Tibial nerve (tissue), 4 donors: ENCODE data around the gene SNRK. TPM values are rescaled to one million over a fixed set of nuclear protein-coding genes. Genes with fewer than 3 reads are reported as not detected.

Experiments used
- DNase-seq, 2 donors: peaks; one replicate each; pipeline ENCODE4 v3.0.0-alpha.2; 2019; ENCODE audit warnings: low spot score in 2 of 2
- H3K27ac ChIP-seq, 4 donors: fragments of 200-600 bp; sonication (generic) in 3 of 4; one replicate each; pipeline ENCODE4 v1.5.1; 2017 to 2019; ENCODE audit warnings: mild to moderate bottlenecking in 1 of 4
- H3K27me3 ChIP-seq, 2 donors: fragments of 200-600 bp; sonication (generic) in 1 of 2; one replicate each; pipeline versions ENCODE4 v1.5.1 to v1.6.0; 2017 to 2019
- H3K36me3 ChIP-seq, 3 donors: fragments of 200-600 bp; sonication (generic); one replicate each; pipeline ENCODE4 v1.5.1; 2018 to 2019
- H3K4me1 ChIP-seq, 4 donors: fragments of 200-600 bp; sonication (generic) in 3 of 4; one replicate each; pipeline ENCODE4 v1.5.1; 2017 to 2019
- H3K4me3 ChIP-seq, 4 donors: fragments of 200-600 bp; sonication (generic) in 3 of 4; one replicate each; pipeline ENCODE4 v1.5.1; 2017 to 2019; ENCODE audit warnings: mild to moderate bottlenecking in 1 of 4, moderate library complexity in 1 of 4
- H3K9me3 ChIP-seq, 4 donors: fragments of 200-600 bp; sonication (generic) in 3 of 4; one replicate each; pipeline ENCODE4 v1.5.1; 2017 to 2019
- CTCF ChIP-seq, 5 experiments: fragments of 200-600 bp in 3 of 5; fragments of 450-650 bp in 2 of 5; sonication (generic) in 3 of 5; IDR thresholded peaks; one replicate each; pipeline ENCODE4 v1.5.1; 2016 to 2019; ENCODE audit warnings: antibody characterized with exemption in 5 of 5, mild to moderate bottlenecking in 3 of 5, moderate library complexity in 2 of 5
- EP300 ChIP-seq, 2 donors: sonication (generic); formaldehyde crosslinking; IDR thresholded peaks; one replicate each; pipeline ENCODE4 v1.6.1; 2017; ENCODE audit warnings: antibody characterized with exemption in 2 of 2, mild to moderate bottlenecking in 1 of 2
- POLR2A ChIP-seq, 2 donors: fragments of 450-650 bp; IDR thresholded peaks; one replicate each; pipeline ENCODE4 v1.6.1; 2017; ENCODE audit warnings: antibody characterized with exemption in 2 of 2, mild to moderate bottlenecking in 2 of 2, moderate library complexity in 2 of 2
- WGBS, 2 donors: methylation state at CpG; one replicate each; pipeline ENCODE4 v1.1.5; 2018; 5-methylcytosine and 5-hydroxymethylcytosine counted together
- total RNA-seq, 4 donors: library from RNA; depleted of rRNA; stranded (reverse); fragments of >200 nt; gene quantifications; one replicate each; pipeline ENCODE4 v1.1.0, GENCODE V29; 2016

Gene SNRK
- total RNA-seq, 4 donors from 2014 or later: 59.6 to 83.1 (median 73.7) TPM

- H3K27me3 ChIP-seq: no peaks in the 10 kb centered on the region
- H3K4me1 ChIP-seq: peaks cover 0 to 31% (median 10%) of the 10 kb centered on the region in 4 donors
- no peak for DNase-seq
- peak overlapping the region in 3 of 4 donors; percentile 72 to 79 (median 77) for H3K27ac ChIP-seq
- peaks cover 0 to 11% (median 0%) of the 10 kb centered on the region in 4 donors for H3K9me3 ChIP-seq
- TF ChIP-seq POLR2A (IDR thresholded peaks at IDR 0.05) (no peak), CTCF (IDR thresholded peaks at IDR 0.05) (no peak), EP300 (IDR thresholded peaks at IDR 0.05) (no peak)
- no peak overlapping the region for H3K4me3 ChIP-seq
- no peaks in the 10 kb centered on the region for H3K36me3 ChIP-seq
These were observed 102.6 kb downstream of the SNRK start for GRCh38 chr3:43388915-43389314.

- Histone ChIP-seq H3K4me1 (peaks cover 0 to 38% (median 10%) of the 10 kb centered on the region in 4 donors), H3K4me3 (no peak overlapping the region), H3K27me3 (no peaks in the 10 kb centered on the region), H3K36me3 (no peaks in the 10 kb centered on the region), H3K27ac (peak overlapping the region; percentile 28 to 79 (median 74)), H3K9me3 (peaks cover 0 to 10% (median 0%) of the 10 kb centered on the region in 4 donors)
- DNase-seq: peak in 1 of 2 donors; percentile 45
- 54 to 60% methylated on average over 10 of the region's 10 CpGs for WGBS, 2 donors
- TF ChIP-seq POLR2A (IDR thresholded peaks at IDR 0.05) (no peak), EP300 (IDR thresholded peaks at IDR 0.05) (peak; percentile 47 to 84)
These were observed 103.3 kb downstream of the SNRK start for GRCh38 chr3:43389388-43390254.

GRCh38 chr3:43390255-43390588 lies 103.9 kb downstream of the SNRK start:
- no peaks in the 10 kb centered on the region for H3K27me3 ChIP-seq
- no peaks in the 10 kb centered on the region for H3K36me3 ChIP-seq
- peaks cover 0 to 39% (median 10%) of the 10 kb centered on the region in 4 donors for H3K4me1 ChIP-seq
- TF ChIP-seq EP300 (IDR thresholded peaks at IDR 0.05) (no peak), POLR2A (IDR thresholded peaks at IDR 0.05) (no peak), CTCF (IDR thresholded peaks at IDR 0.05) (no peak)
- WGBS, 2 donors: 89 to 100% methylated on average over 1 of the region's 1 CpG
- H3K27ac ChIP-seq: peak overlapping the region; percentile 28 to 79 (median 74)
- no peak overlapping the region for H3K4me3 ChIP-seq
- H3K9me3 ChIP-seq: peaks cover 0 to 4% (median 0%) of the 10 kb centered on the region in 4 donors
- DNase-seq: no peak

- TF ChIP-seq EP300 (IDR thresholded peaks at IDR 0.05): no peak
- no peak for TF ChIP-seq POLR2A (IDR thresholded peaks at IDR 0.05)
- H3K36me3 ChIP-seq: no peaks in the 10 kb centered on the region
- H3K4me3 ChIP-seq: no peak overlapping the region
- H3K4me1 ChIP-seq: peaks cover 0 to 39% (median 10%) of the 10 kb centered on the region in 4 donors
- DNase-seq: no peak
- WGBS, 2 donors: 80 to 100% methylated on average over 1 of the region's 1 CpG
- H3K27me3 ChIP-seq: no peaks in the 10 kb centered on the region
- H3K9me3 ChIP-seq: no peaks in the 10 kb centered on the region
- peak overlapping the region in 1 of 4 donors; percentile 41 for H3K27ac ChIP-seq
These were observed 105.3 kb downstream of the SNRK start for GRCh38 chr3:43391621-43392020.

- DNase-seq: peak; percentile 36 to 44
- peak in 1 of 2 donors; percentile 61 for TF ChIP-seq EP300 (IDR thresholded peaks at IDR 0.05)
- TF ChIP-seq CTCF (IDR thresholded peaks at IDR 0.05): no peak
These were observed 107.8 kb downstream of the SNRK start for GRCh38 chr3:43394041-43394554.

GRCh38 chr3:43399034-43399433 lies 112.7 kb downstream of the SNRK start:
- Histone ChIP-seq H3K4me1 (peaks cover 0 to 21% (median 0%) of the 10 kb centered on the region in 4 donors), H3K9me3 (no peaks in the 10 kb centered on the region), H3K4me3 (no peak overlapping the region), H3K36me3 (no peaks in the 10 kb centered on the region), H3K27ac (no peak overlapping the region), H3K27me3 (no peaks in the 10 kb centered on the region)
- DNase-seq: no peak
- no peak for TF ChIP-seq CTCF (IDR thresholded peaks at IDR 0.05)
- TF ChIP-seq POLR2A (IDR thresholded peaks at IDR 0.05): no peak
- no peak for TF ChIP-seq EP300 (IDR thresholded peaks at IDR 0.05)
- 70 to 75% methylated on average over 6 of the region's 6 CpGs for WGBS, 2 donors

More at GRCh38 chr3:43394041-43394554, 107.8 kb downstream of the SNRK start:
- Histone ChIP-seq H3K36me3 (no peaks in the 10 kb centered on the region), H3K27me3 (no peaks in the 10 kb centered on the region), H3K4me3 (no peak overlapping the region), H3K27ac (peak overlapping the region in 2 of 4 donors; percentile 52 to 67), H3K9me3 (no peaks in the 10 kb centered on the region), H3K4me1 (peaks cover 0 to 29% (median 10%) of the 10 kb centered on the region in 4 donors)
- WGBS, 2 donors: 21% methylated on average over 2 of the region's 2 CpGs
